Stimulated activated CD4-positive, alpha-beta T cell treated with anti-CD3 and anti-CD28 coated beads, Interleukin-4, amount 100 ng/mL, for 1 hour (primary cell): Measurements from ENCODE around the gene PLA2G2A.
"Not testable (repeated sequence)": the region's sequence is repeated elsewhere in the genome, so short reads cannot be mapped to it uniquely, and the experiment has no call there.

Experiments
- DNase-seq: peaks from one replicate; pipeline ENCODE4 v3.0.0-alpha.2; 2020

PLA2G2A gene

DNA sequence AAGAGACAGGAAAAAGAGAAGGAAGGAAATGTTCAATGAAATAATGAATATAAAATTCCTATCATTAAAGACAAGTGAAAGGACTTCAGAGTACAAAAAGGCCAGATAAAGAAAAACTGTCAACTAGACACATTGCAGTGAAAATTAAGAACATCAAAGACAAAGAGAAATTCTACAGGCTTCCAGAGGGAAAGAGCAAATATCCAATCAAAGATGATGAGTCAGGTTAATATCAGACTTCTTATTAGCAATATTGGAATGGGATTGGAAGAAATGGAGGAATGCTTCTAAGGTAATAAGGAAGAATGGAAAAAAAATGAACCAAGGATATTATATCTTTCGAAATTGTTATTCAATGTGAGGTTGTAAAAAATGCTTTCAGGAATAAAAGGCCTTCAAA, 7.8 kb downstream of the PLA2G2A start:
- no peak for DNase-seq

DNA sequence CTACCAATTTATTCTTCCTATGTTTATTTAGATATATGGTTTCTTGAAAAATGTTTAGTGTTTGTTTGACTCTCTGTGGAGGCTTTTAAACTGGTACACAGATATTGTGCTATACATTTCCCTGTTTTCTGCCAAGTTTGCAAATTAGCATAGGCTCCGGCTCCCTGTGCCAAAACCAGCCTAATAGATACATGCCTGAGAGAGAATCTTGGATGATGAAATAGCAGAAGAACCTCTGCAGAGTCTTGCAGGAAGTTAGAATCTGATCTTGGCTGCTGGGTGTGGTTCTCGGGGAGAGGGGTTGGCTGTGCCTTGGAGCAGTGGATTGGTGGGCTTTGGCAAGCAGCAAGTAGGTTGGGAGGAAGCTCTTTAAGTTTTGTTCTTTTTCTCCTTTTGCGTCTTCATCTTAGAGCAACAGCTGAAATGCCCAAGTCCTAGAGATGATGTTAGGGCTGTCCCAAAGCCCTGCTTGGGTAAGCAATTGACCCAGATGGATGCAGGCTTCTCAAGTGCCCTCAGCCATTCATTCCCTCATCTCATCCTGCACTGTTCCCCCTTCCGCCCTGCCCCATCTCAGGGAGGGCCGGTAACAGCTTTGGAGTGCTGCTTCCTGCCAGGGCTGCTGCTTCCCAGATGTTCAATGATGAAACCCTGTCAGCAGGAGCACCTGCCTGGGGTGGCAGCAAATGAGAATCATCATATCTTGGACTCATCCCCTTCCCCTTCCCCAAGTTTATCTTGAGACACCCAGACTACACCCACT, 9.3 kb downstream of the PLA2G2A start:
- no peak for DNase-seq

DNA sequence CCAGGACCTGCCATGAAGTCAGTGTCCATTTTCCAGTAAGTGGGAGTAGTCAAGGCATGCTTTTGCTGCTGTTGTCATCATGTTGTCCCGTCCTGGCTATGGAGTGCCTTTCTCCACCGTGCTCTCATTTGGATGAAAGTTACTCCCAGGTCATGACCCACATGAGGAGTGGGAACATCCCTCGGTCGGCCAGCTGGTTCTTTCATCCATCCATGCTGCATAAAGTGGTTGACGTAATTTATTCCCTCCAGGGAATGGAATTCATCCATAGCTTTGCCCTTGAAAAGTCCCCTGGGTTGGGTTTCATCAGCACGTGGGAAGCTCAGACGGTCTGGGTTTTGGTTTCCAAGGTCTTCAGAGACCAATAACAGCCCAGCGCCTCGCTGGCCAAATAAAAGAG, 11.6 kb downstream of the PLA2G2A start:
- DNase-seq = no peak

DNA sequence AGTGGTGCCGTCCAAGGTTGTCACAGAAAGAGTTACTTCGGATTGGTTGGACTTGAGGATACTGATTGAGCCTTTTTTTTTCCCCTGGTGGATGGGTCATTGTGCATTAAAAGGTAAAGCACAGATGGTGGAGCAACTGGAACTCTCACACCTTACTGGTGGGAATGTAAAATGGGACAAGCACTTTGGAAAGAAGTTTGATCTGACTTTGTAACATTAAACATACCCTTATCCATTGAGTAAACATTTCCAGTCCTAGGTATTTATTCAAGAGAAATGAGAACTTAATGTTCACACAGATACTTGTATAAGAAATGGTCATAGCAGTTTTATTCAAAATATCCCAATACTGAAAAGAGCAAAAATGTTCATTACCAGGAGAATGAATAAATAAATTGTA, 14.9 kb downstream of the PLA2G2A start:
- no peak for DNase-seq

DNA sequence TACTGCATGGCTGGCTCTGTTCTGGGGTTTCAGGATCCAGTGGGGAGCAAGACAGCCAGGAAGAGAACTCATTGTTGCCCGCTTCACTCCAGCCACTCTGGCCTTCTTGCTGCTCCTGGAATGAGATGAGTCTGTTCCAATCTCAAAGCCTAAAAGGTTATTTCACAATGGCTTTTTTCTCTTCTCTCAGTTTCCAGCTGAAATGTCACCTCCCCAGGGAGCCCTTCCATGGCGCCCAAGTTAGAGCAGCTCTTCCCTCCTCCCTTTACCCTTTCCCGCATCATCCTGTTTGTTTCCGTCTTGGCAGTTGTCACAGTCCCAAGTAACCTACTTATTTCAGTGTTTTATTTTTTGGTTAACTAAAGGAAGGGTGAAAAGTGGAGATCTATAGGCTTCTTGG, 15.8 kb downstream of the PLA2G2A start:
- no peak for DNase-seq

DNA sequence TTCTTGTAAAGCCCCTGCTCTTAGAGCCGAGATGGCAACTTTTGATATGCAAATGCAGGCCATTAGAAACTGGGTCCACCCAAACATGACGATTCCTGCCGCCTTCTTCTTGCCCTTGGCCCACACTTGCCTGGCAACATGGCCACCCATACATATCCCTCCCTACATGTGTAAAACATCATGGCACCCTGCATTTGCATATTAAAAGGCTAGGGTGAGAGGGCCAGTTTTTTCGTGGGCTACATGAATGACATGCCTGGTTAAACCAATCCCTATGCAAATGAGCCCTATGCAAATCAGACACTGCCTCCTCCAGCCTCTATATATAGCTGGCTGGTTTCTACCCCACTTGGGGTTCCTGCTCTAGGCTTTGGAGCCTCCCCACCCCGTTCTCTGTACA, 18.8 kb downstream of the PLA2G2A start:
- DNase-seq = no peak

DNA sequence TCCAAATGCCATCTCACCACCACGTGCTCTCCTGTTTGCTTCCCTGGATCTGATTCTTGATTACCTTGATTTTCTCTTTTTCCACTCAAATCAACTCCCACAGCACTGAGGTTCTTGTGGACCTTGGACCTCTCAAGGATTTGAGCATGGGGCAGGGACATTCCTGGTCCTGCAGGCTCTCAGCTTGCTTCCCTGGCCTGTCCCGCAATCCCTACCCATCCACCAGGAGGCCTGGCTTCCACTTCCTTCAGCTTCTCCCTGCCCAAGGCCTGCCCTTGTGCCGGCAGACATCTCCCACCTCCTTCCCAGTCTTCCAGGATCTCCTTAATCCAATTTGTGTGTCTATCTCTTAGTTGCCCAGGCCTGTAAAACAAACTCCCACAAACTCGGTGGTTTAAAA, 21.6 kb downstream of the PLA2G2A start:
- no peak for DNase-seq

DNA sequence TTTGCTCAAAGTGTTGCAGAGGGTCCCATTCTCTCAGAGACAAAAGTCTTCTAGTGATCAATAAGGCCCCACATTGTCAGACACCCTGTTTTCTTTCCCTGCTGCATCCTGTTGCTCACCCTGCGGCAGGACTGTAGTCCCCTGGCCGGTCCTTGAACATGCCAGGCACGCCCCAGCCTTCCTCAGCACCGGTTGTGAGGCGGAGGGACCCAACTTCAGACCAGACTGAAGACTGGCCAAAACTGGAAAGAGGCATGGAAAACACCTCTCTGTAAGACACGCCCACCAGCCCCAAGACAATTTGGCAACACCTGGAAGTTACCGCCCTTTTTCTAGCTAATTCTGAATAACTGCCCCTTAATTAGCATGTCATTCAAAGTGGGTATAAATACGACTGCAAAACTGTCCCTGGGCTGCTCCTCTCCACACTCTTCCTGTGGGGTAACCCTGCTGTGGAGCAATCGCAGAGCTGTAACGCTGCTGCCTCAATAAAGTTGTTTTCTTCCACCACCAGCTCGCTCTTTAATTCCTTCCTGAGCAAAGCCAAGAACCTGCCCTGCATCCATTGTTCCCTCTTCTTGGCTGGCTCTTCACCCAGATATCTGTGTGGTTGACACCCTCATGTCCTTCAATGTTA, 23.8 kb downstream of the PLA2G2A start:
- no peak for DNase-seq

DNA sequence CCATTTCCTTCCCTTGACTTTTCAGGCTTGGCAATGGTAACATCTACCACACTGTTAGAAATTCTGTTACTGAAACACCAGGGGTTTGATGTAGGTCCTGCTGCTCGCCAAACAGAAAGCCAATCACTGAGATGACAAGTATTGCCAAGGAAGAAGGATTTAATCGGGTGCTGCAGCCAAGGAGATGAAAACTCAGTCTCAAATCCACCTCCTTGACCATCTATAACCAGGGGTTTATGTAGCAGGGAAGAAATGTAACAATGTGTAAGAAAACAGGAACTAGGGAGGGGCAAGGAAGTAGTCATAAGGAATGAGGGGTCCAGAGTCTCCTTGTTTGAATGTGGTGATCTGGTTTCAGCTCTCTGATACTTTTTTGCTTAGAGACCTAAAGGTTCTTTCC, 25.4 kb downstream of the PLA2G2A start:
- DNase-seq = no peak

DNA sequence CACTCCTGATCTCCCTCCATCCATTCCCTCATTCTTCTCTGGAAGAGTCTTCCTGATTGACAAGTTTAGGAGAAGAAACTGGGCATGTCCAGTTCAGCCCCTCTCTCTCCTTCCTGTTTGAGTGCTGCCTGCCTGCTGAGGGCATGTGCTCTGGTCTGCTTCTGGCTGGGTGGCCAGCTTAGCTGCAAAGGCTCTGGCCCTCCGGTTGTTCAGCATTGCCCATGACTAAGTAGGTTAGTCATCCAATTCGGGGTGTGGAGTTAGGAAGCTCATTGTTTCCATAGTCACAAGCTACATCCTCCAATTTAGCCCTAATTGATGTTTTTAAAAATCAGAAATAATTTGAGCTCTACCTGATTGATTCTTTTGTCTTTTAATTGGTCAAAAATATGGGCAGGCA, 30.4 kb downstream of the PLA2G2A start:
- DNase-seq = no peak

DNA sequence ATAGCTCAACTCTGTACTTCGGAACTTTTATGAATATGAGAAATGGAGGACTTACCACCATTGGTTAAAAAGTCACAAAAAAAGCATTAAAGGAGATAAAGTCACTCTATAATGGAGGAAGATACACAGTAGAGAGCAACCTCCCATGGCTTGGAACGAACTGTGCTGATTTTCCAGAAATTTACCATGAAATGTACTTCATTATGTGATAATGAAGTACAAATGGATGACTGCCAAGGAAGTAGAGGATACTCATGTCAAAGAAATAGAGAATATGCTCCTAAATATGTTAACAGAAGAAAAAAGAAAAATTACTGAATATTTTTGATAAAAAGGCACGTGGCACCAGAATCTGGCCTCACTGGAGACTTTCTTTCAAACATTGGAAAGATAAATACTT, 32.4 kb downstream of the PLA2G2A start:
- no peak for DNase-seq

DNA sequence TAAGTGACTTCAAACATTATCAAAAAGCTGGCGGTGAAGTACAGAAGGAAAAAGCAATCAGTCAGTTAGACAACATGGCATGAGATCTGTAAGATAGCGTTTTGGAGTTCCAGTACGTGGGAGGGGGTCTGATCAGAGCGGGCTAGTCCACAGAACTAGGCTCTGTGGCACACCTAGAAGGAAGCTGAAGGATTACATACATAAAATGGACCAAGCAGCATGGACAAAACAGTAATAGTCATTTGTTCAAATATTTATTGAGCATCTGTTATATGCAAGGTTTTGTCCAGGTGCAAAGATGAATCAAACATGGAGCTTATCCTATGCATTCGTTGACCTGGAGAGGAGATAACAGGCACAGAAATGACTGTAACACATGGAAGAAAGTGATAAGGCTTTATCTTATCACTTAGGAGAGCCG, 33.1 kb downstream of the PLA2G2A start:
- no peak for DNase-seq

DNA sequence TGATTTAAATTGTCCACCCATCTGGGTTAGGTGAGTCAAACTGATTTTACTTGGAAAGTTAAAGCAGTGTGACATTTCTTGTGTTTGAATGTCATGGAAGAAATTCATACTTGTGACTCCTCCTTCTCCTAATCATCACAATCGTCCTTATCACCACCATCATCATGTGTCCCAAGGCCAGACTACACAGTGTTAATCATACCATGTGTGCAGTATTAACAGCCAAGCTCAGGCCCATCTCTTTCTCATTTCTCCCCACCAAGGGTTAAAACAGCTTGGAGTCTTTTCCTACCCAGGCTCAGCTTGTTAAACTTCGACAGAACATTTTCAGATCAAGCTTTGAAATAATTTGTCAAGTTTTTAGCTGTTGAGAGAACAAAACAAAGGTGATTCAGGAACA, 33.5 kb downstream of the PLA2G2A start:
- no peak for DNase-seq

DNA sequence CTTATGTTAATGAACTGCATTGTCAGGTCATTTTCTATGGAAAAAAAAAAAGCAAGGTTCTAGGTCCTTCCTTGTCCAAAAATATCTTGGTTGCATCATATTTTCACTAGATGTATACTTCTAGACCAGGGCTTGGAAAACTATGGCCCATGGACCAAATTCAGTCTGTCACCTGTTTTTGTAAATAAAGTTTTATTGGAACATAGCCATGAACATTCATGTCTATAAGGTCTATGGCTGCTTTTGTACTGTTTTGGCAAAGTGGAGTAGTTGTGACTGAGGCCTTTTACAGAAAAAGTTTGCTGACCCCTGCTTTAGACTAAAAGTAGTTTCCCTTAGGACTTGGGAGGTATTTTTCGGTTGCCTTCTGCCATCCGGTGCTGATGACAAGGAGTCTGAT, 36.8 kb downstream of the PLA2G2A start:
- DNase-seq = no peak

DNA sequence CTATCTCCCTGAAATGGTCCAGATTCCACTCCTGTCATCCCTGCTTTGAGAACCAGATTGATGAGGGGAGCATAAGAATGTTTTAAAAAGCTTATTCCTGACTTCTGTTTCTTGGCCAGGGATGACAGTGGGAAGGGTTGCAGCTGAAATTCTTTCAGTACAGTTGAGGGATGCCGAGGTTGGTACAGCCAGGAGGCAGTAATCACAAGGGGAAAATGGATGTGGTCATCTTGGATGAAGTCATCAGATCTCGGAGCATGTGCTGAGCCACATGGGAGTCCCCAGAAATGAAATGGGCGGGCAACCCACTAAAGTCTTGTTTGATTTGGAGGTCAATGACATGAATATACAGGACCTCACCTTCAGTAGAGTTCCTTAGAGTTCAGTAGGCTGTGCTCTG, 37.3 kb downstream of the PLA2G2A start:
- DNase-seq = no peak

DNA sequence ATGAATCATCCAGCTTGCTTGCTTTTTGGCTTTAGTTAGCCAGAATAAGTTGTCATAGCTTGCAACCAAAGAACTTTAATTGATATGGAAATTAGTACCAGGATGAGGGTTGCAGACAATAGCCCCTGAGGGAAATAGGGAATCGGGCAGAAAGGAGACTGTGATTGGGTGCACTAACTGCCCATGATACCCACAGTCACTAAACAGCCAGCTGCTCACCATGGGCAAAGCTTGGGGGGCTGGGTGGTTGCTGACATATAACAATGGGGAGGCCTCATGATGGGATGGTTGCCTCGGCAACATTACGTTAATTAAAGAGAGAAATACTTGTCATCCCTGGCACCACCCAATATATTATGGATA, 38.2 kb downstream of the PLA2G2A start:
- no peak for DNase-seq

DNA sequence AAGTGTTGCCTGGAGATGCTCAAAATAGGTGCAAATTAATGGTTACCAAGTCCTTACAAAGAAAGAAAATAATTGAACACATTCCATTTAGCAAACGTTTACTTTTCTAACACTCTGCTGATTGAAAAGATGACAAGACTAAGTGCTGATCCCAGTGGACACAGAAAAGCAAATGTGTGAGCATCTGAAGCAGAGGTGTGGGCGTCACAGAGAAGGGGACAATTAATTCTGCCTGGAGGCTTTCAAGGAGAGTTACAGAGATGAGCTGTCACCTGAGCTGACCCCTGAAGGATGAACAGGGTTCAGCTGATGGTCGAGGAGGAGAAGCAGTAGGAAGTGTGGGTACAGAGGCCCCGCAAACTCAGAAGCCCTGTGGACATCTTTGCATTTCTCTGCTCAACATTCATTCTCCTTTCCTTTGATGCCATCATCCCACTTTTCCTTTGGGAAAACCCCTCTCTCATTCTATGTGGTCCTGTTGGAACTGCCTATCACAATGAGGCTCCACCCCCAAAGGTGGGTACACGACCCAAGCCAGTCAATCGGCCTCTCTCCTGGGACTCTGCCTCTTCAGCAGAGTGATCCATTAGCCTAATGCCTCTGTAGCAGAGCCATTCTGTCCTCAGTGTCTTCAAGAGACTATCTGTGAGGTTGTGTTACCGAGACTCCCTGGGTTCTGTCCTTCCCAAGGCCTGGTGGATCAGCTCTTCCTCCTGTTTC, 38.8 kb downstream of the PLA2G2A start:
- no peak for DNase-seq

DNA sequence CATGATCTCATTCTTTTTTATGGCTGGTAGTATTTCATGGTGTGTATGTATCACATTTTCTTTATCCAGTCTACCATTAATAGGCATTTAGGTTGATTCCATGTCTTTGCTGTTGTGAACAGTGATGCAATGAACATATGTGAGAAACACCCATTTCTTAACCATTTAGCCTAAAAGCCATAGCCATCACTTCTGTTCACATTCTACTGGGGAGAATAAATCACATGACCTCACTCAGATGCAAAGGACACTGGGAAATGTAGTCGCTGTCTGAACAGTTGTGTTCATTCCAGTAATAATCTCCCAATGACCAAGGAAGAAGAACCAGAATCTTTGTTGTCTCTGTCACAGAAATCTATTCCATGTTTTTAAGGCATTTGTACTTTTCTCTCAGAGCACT, 40.9 kb downstream of the PLA2G2A start:
- DNase-seq = no peak

DNA sequence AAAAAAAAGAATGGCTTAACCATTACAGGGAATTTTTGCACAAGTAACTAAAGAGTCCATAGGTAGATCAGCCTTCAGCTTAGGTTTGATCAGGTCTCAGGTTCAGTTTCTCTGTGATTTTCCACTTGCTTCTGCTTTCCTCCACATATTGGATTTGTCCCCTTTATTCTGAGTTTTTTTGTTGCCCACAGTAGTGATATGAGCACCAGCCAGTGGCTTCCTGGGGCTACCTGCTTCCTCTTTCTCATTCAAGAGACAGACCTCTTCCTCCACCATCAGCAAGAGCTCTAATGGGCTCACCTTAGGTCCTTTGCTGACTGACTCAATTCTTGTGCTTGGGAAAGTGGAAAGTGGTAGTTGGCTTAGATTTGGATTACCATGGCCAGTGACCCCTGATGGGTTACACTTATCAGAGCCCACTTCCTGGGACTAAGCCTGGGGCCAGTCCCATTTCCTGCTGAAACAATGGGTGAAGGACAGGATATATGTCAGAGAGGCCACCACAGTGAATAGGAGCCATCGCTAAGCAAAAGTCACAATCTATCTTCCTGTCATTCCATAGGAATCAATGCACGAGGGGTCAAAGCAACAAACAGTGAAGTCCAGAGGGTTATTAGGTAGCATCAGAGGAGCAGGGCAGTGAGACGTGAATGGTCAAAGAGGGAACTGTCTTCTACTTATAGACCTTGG, 43.2 kb downstream of the PLA2G2A start:
- DNase-seq = no peak

DNA sequence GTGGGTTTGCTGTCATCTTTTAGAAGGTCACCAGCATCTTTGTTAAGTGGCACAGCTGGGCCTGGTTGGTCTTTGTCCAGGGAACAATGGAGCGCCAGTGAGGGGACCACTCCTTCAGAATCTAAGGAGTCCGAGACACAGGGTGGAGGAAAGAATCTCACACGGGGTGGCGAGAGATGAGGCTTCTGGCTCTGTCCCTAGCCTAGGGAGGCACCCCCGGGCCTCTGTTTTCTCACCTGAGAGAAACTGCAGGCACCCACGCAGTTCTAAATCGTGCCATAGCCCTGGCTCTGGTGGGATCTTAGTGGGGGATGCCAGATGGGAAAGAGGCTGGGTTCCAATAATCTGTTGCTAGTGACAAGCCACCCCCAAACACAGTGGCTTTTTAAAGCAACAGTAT, 45.1 kb downstream of the PLA2G2A start:
- no peak for DNase-seq

DNA sequence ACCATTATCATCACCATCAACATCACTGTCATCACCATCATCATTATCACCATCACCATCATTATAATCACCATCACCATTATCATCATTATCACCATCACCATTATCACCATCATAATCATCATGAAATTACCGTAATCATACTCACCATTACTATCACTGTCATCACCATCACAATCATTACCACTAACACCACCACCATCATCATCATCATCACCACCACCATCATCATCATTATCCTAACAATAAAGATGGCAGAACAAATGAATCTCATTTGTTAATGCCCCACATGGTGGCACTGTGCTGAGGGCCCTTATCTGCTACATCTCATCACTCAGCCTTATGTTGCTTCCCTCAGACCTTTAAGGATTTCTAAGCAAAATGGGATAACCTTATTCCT, 46.6 kb downstream of the PLA2G2A start:
- no peak for DNase-seq

DNA sequence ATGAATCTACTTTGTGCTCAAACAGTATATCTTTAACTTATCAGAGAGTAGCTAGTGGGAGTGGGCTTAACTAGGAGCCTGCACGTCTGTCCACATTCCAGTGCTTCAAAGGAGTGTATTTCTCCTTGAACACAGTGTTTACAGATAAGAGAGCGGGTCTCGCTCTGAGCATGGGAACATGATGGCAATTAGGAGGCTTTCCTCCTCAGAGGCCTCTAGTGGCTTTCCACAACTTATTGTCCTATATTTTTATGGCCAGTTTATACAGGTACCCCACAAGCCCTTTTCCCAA, 52.3 kb downstream of the PLA2G2A start:
- not testable (repeated sequence) for DNase-seq

DNA sequence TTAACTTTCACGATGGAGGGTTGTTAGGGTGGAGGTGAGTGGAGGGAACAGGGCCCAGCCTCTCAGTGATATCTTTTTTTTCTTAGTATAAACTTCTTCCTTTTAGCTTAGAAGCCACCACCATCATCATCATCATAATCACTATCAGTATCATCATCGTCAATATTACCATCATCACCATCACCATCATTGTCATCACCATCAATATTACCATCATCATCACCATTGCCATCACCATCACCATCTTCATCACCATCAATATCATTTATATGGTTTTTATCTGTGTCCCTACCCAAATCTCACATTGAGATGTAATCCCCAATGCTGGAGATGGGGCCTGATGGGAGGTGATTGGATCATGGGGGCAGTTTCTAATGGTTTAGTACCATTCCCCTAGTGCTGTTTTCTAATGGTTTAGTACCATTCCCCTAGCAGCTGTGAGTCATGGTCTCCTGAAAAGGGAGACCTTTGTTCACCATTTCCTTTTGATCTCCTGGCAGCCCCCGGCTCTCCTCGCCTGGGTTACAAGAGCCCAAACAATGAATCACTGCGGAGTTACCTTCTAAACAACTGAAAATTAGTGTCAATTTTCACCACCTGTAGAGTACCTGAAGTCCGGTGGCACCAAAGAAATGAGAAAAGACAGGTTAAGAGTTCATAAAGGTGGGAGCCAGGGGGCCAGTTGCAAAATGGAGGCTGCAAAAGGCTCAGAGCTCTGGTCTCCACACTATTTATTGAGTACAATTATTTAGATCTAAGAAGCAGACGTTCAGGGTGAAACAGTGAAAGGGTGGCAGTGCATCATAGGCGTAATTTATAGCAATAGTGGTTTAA, 52.9 kb downstream of the PLA2G2A start:
- no peak for DNase-seq
